Activated naive CD4-positive, alpha-beta T cell treated with anti-CD3 and anti-CD28 coated beads for 36 hours (primary cell): ENCODE measurements around the gene CERS5. TPM values are rescaled to one million over a fixed set of nuclear protein-coding genes. Genes with fewer than 3 reads are reported as not detected.

Experiments used
- CTCF ChIA-PET: fragments of 350-600 bp; sonication (Branson Sonifier 250); formaldehyde crosslinking; loops from one replicate; lab custom pipeline; 2021; ENCODE audit warnings: antibody characterized with exemption; lab: Charles Lee
- DNase-seq: peaks from one replicate; pipeline ENCODE4 v3.0.0-alpha.2; 2020
- H3K27ac Mint-ChIP-seq: one replicate; pipeline ENCODE4 v1.8.0; 2021; ENCODE audit warnings: mild to moderate bottlenecking, mixed read lengths
- H3K27me3 Mint-ChIP-seq: one replicate; pipeline ENCODE4 v1.8.0; 2021; ENCODE audit warnings: low read depth, mixed read lengths
- H3K36me3 Mint-ChIP-seq: one replicate; pipeline ENCODE4 v1.8.0; 2021; ENCODE audit warnings: low read depth, mixed read lengths
- H3K4me1 Mint-ChIP-seq: one replicate; pipeline ENCODE4 v1.8.0; 2021; ENCODE audit warnings: low read depth, mixed read lengths
- H3K4me3 Mint-ChIP-seq: one replicate; pipeline ENCODE4 v1.8.0; 2021; ENCODE audit warnings: mild to moderate bottlenecking, moderate library complexity, mixed read lengths
- H3K9me3 Mint-ChIP-seq: one replicate; pipeline ENCODE4 v1.8.0; 2021; ENCODE audit warnings: mixed read lengths
- intact Hi-C: fragments of 100-400 bp; cut with micrococcal nuclease; formaldehyde crosslinking; loops from one replicate; pipeline ENCODE4 v1.15.1; 2023
- total RNA-seq, 2 experiments: library from RNA; stranded (reverse); gene quantifications; one replicate each; pipeline ENCODE4 v1.2.3, GENCODE V29; 2021

CERS5 gene
- total RNA-seq, 2 experiments from 2014 or later = 32.6 to 33.6 TPM

GRCh38 chr12:50200552-50201273 lies 33.5 kb upstream of the CERS5 start:
- Mint-ChIP-seq H3K36me3 (peaks cover 19% of the 10 kb centered on the region), H3K9me3 (no peaks in the 10 kb centered on the region), H3K4me1 (no peaks in the 10 kb centered on the region), H3K27ac (no peak overlapping the region), H3K4me3 (no peak overlapping the region), H3K27me3 (no peaks in the 10 kb centered on the region)
- CTCF ChIA-PET = interaction anchor here (1.1 kb wide), 1 partner anchor 11 kb away, joined by 3 read pairs; no protein-coding TSS in a partner anchor
- DNase-seq = no peak
- intact Hi-C loops = no loop called here

GRCh38 chr12:50198829-50199228 lies 31.7 kb upstream of the CERS5 start:
- DNase-seq = no peak
- intact Hi-C loops = no loop called here
- Mint-ChIP-seq H3K36me3 (peaks cover 17% of the 10 kb centered on the region), H3K4me3 (no peak overlapping the region), H3K27ac (no peak overlapping the region), H3K4me1 (no peaks in the 10 kb centered on the region), H3K27me3 (no peaks in the 10 kb centered on the region), H3K9me3 (no peaks in the 10 kb centered on the region)
- CTCF ChIA-PET = no interaction called here

- Mint-ChIP-seq H3K4me1 (no peaks in the 10 kb centered on the region), H3K4me3 (no peak overlapping the region), H3K36me3 (peaks cover 11% of the 10 kb centered on the region), H3K9me3 (no peaks in the 10 kb centered on the region), H3K27ac (no peak overlapping the region), H3K27me3 (no peaks in the 10 kb centered on the region)
- no peak for DNase-seq
- intact Hi-C loops = no loop called here
- CTCF ChIA-PET = no interaction called here
These were observed 30.1 kb upstream of the CERS5 start for GRCh38 chr12:50197297-50197727.

- H3K27me3 Mint-ChIP-seq = no peaks in the 10 kb centered on the region
- CTCF ChIA-PET = interaction anchor here (0.6 to 1.0 kb wide), 3 partner anchors 23 to 213 kb away, joined by 3 to 5 read pairs (median 3); no protein-coding TSS in a partner anchor
- DNase-seq = no peak
- H3K36me3 Mint-ChIP-seq = peaks cover 11% of the 10 kb centered on the region
- H3K4me3 Mint-ChIP-seq = no peak overlapping the region
- H3K27ac Mint-ChIP-seq = no peak overlapping the region
- no peaks in the 10 kb centered on the region for H3K4me1 Mint-ChIP-seq
- intact Hi-C loops = no loop called here
- no peaks in the 10 kb centered on the region for H3K9me3 Mint-ChIP-seq
These were observed 29.4 kb upstream of the CERS5 start for GRCh38 chr12:50196537-50196936.

GRCh38 chr12:50195832-50196231 lies 28.7 kb upstream of the CERS5 start:
- CTCF ChIA-PET = interaction anchor here (0.8 to 1.0 kb wide), 2 partner anchors 23 to 125 kb away, joined by 3 to 5 read pairs; no protein-coding TSS in a partner anchor
- Mint-ChIP-seq H3K36me3 (peaks cover 11% of the 10 kb centered on the region), H3K4me3 (no peak overlapping the region), H3K27ac (no peak overlapping the region), H3K4me1 (no peaks in the 10 kb centered on the region), H3K9me3 (no peaks in the 10 kb centered on the region), H3K27me3 (no peaks in the 10 kb centered on the region)
- intact Hi-C loops = no loop called here
- DNase-seq = no peak

GRCh38 chr12:50192908-50193307 lies 25.7 kb upstream of the CERS5 start:
- CTCF ChIA-PET = no interaction called here

GRCh38 chr12:50192236-50192635 lies 25.1 kb upstream of the CERS5 start:
- intact Hi-C loops = no loop called here
- peaks cover 5% of the 10 kb centered on the region for H3K36me3 Mint-ChIP-seq
- no peaks in the 10 kb centered on the region for H3K27me3 Mint-ChIP-seq
- no peak for DNase-seq
- H3K27ac Mint-ChIP-seq = no peak overlapping the region
- CTCF ChIA-PET = no interaction called here
- H3K9me3 Mint-ChIP-seq = no peaks in the 10 kb centered on the region
- H3K4me1 Mint-ChIP-seq = peaks cover 22% of the 10 kb centered on the region
- H3K4me3 Mint-ChIP-seq = no peak overlapping the region

More at GRCh38 chr12:50192908-50193307, 25.7 kb upstream of the CERS5 start:
- Mint-ChIP-seq H3K4me1 (peaks cover 15% of the 10 kb centered on the region), H3K27me3 (no peaks in the 10 kb centered on the region), H3K36me3 (peaks cover 5% of the 10 kb centered on the region), H3K4me3 (no peak overlapping the region), H3K9me3 (no peaks in the 10 kb centered on the region), H3K27ac (no peak overlapping the region)
- no peak for DNase-seq
- intact Hi-C loops = no loop called here

GRCh38 chr12:50190859-50191258 lies 23.7 kb upstream of the CERS5 start:
- Mint-ChIP-seq H3K4me1 (peaks cover 29% of the 10 kb centered on the region), H3K27me3 (no peaks in the 10 kb centered on the region), H3K36me3 (peaks cover 5% of the 10 kb centered on the region), H3K4me3 (no peak overlapping the region), H3K27ac (no peak overlapping the region), H3K9me3 (no peaks in the 10 kb centered on the region)
- intact Hi-C loops = no loop called here
- CTCF ChIA-PET = interaction anchor here (0.5 to 2.0 kb wide), 4 partner anchors 10 to 392 kb away, joined by 3 to 13 read pairs (median 4); no protein-coding TSS in a partner anchor
- no peak for DNase-seq

GRCh38 chr12:50188875-50189575 lies 21.9 kb upstream of the CERS5 start:
- CTCF ChIA-PET = interaction anchor here (0.6 to 2.0 kb wide), 3 partner anchors 8 to 80 kb away, joined by 3 to 13 read pairs (median 5); no protein-coding TSS in a partner anchor
- intact Hi-C loops = no loop called here
- peak overlapping the region; percentile 37 for H3K27ac Mint-ChIP-seq

GRCh38 chr12:50188241-50188781 lies 21.1 kb upstream of the CERS5 start:
- peaks cover 5% of the 10 kb centered on the region for H3K36me3 Mint-ChIP-seq
- H3K4me1 Mint-ChIP-seq = peaks cover 29% of the 10 kb centered on the region
- intact Hi-C loops = no loop called here
- no peak overlapping the region for H3K4me3 Mint-ChIP-seq
- CTCF ChIA-PET = interaction anchor here (0.6 to 3.2 kb wide), 5 partner anchors 12 to 127 kb away, joined by 3 to 12 read pairs (median 7); partner anchors contain the start of gene COX14
- H3K27ac Mint-ChIP-seq = no peak overlapping the region
- H3K27me3 Mint-ChIP-seq = no peaks in the 10 kb centered on the region
- no peaks in the 10 kb centered on the region for H3K9me3 Mint-ChIP-seq
- no peak for DNase-seq

More at GRCh38 chr12:50188875-50189575, 21.9 kb upstream of the CERS5 start:
- Mint-ChIP-seq H3K27me3 (no peaks in the 10 kb centered on the region), H3K4me1 (peaks cover 29% of the 10 kb centered on the region), H3K9me3 (no peaks in the 10 kb centered on the region), H3K4me3 (peak overlapping the region; percentile 34), H3K36me3 (peaks cover 5% of the 10 kb centered on the region)
- DNase-seq = peak; percentile 43

GRCh38 chr12:50187084-50187900 lies 20.1 kb upstream of the CERS5 start:
- Mint-ChIP-seq H3K27me3 (no peaks in the 10 kb centered on the region), H3K4me1 (peaks cover 29% of the 10 kb centered on the region), H3K36me3 (peaks cover 5% of the 10 kb centered on the region), H3K4me3 (no peak overlapping the region), H3K9me3 (no peaks in the 10 kb centered on the region), H3K27ac (peak overlapping the region; percentile 61)
- DNase-seq = peak; percentile 45
- CTCF ChIA-PET = interaction anchor here (0.6 to 3.2 kb wide), 7 partner anchors 11 to 128 kb away, joined by 3 to 12 read pairs (median 5); partner anchors contain the start of genes CERS5 and COX14
- intact Hi-C loops = no loop called here
